HEK293 (cell line): Measurements from ENCODE around the gene OR5B3.

Experiments used
- MEIS1 ChIP-seq: sonication (generic); formaldehyde crosslinking; IDR thresholded peaks from 2 replicates; pipeline ENCODE4 v1.8.1; 2022; ENCODE audit warnings: missing genetic modification reagents, mild to moderate bottlenecking, borderline replicate concordance
- TF ChIP-seq, protein P1 (sequence below): fragments of 450-650 bp; formaldehyde crosslinking; conservative IDR thresholded peaks from 2 replicates; pipeline ENCODE4 v1.5.1; 2016; ENCODE audit warnings: low read depth, missing biosample characterization, missing genetic modification characterization
- TF ChIP-seq, protein P2 (sequence below): fragments of 450-650 bp; formaldehyde crosslinking; IDR thresholded peaks from 2 replicates; pipeline ENCODE4; 2016; ENCODE audit warnings: missing biosample characterization, missing genetic modification characterization

The OR5B3 gene

DNA sequence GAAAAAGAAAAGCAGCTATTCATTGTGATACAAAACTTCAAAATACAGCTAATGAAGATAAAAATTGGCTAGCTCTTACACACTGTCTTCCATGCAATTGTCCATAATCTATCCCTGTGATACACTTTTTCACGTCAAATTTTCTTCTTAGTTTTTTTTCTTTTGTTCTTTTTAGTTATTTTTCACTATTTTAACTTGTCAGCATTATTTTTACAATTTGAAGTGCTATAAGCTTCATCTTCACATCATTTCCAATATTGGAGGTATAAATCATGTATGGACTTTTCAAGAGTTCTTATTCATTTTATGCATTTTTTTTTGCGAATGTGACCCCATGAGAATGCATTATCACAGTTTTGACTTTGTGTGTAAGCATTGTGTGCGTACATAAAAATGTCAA, 51.9 kb downstream of the OR5B3 start (continued):
- TF ChIP-seq, protein P1, sequence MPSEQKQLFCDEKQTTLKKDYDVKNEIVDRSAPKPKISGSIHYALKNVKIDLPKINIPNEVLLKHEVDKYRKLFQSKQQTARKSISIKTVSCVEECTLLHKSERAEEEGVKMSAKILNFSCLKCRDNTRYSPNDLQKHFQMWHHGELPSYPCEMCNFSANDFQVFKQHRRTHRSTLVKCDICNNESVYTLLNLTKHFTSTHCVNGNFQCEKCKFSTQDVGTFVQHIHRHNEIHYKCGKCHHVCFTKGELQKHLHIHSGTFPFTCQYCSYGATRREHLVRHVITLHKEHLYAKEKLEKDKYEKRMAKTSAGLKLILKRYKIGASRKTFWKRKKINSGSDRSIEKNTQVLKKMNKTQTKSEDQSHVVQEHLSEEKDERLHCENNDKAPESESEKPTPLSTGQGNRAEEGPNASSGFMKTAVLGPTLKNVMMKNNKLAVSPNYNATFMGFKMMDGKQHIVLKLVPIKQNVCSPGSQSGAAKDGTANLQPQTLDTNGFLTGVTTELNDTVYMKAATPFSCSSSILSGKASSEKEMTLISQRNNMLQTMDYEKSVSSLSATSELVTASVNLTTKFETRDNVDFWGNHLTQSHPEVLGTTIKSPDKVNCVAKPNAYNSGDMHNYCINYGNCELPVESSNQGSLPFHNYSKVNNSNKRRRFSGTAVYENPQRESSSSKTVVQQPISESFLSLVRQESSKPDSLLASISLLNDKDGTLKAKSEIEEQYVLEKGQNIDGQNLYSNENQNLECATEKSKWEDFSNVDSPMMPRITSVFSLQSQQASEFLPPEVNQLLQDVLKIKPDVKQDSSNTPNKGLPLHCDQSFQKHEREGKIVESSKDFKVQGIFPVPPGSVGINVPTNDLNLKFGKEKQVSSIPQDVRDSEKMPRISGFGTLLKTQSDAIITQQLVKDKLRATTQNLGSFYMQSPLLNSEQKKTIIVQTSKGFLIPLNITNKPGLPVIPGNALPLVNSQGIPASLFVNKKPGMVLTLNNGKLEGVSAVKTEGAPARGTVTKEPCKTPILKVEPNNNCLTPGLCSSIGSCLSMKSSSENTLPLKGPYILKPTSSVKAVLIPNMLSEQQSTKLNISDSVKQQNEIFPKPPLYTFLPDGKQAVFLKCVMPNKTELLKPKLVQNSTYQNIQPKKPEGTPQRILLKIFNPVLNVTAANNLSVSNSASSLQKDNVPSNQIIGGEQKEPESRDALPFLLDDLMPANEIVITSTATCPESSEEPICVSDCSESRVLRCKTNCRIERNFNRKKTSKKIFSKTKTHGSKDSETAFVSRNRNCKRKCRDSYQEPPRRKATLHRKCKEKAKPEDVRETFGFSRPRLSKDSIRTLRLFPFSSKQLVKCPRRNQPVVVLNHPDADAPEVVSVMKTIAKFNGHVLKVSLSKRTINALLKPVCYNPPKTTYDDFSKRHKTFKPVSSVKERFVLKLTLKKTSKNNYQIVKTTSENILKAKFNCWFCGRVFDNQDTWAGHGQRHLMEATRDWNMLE, result no peak
- TF ChIP-seq, protein P2, sequence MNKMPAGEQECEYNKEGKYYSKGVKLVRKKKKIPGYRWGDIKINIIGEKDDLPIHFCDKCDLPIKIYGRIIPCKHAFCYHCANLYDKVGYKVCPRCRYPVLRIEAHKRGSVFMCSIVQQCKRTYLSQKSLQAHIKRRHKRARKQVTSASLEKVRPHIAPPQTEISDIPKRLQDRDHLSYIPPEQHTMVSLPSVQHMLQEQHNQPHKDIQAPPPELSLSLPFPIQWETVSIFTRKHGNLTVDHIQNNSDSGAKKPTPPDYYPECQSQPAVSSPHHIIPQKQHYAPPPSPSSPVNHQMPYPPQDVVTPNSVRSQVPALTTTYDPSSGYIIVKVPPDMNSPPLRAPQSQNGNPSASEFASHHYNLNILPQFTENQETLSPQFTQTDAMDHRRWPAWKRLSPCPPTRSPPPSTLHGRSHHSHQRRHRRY (tag by site-specific recombination), result no peak
- TF ChIP-seq MEIS1 (CRISPR knock-in tag), result no peak
